GM18909 (cell line): ENCODE results near the gene LGR5.
A peak's percentile ranks its signal among the peaks of the same experiment; 100 is the strongest.

Experiments used
- ATAC-seq: cut with Tn5 transposase; IDR thresholded peaks from one replicate; pipeline ENCODE4 v1.9.1; 2021; ENCODE audit warnings: mild to moderate bottlenecking; ENCODE audit not compliant: unreplicated experiment, poor library complexity

LGR5 gene

GRCh38 chr12:71432936-71433335, 6.7 kb upstream of the LGR5 start:
- ATAC-seq = no peak

- no peak for ATAC-seq
Observed at GRCh38 chr12:71436696-71437095, 2.9 kb upstream of the LGR5 start.

- ATAC-seq = no peak
Observed at GRCh38 chr12:71438670-71439361, 782 bp upstream of the LGR5 start.

- ATAC-seq = no peak
Observed at GRCh38 chr12:71439362-71439612, 311 bp upstream of the LGR5 start.

GRCh38 chr12:71440345-71440762, 756 bp downstream of the LGR5 start:
- ATAC-seq = peak; percentile 3

- peak; percentile 82 for ATAC-seq
Observed at GRCh38 chr12:71440763-71441748, 1.5 kb downstream of the LGR5 start.

- no peak for ATAC-seq
Observed at GRCh38 chr12:71441836-71442566, 2.4 kb downstream of the LGR5 start.

GRCh38 chr12:71442567-71442931, 3.0 kb downstream of the LGR5 start:
- no peak for ATAC-seq

GRCh38 chr12:71445071-71445470, 5.5 kb downstream of the LGR5 start:
- ATAC-seq = no peak

GRCh38 chr12:71447691-71448132, 8.1 kb downstream of the LGR5 start:
- no peak for ATAC-seq

- no peak for ATAC-seq
Observed at GRCh38 chr12:71448150-71448581, 8.6 kb downstream of the LGR5 start.

- ATAC-seq = no peak
Observed at GRCh38 chr12:71449373-71450070, 9.9 kb downstream of the LGR5 start.

GRCh38 chr12:71452006-71452405, 12.4 kb downstream of the LGR5 start:
- ATAC-seq = no peak

GRCh38 chr12:71455028-71455737, 15.6 kb downstream of the LGR5 start:
- ATAC-seq = no peak

- no peak for ATAC-seq
Observed at GRCh38 chr12:71456316-71456715, 16.7 kb downstream of the LGR5 start.

GRCh38 chr12:71456990-71457389, 17.4 kb downstream of the LGR5 start:
- no peak for ATAC-seq

GRCh38 chr12:71460318-71460717, 20.7 kb downstream of the LGR5 start:
- ATAC-seq = no peak

GRCh38 chr12:71460850-71461609, 21.4 kb downstream of the LGR5 start:
- ATAC-seq = no peak

- no peak for ATAC-seq
Observed at GRCh38 chr12:71461787-71462328, 22.3 kb downstream of the LGR5 start.
